Cardiac septum (tissue), 1 donor: ENCODE data around the gene CNP. TPM values are rescaled to one million over a fixed set of nuclear protein-coding genes. Genes with fewer than 3 reads are reported as not detected.
"Not testable (repeated sequence)": the region's sequence is repeated elsewhere in the genome, so short reads cannot be mapped to it uniquely, and the experiment has no call there.

Experiments
- DNase-seq: peaks from one replicate; pipeline ENCODE4 v3.0.0-alpha.2; 2020; ENCODE audit warnings: low spot score
- intact Hi-C: fragments of 100-400 bp; cut with DNase I; formaldehyde crosslinking; loops from one replicate; pipeline ENCODE4 v1.14.0; 2022
- total RNA-seq: library from RNA; stranded (reverse); fragmentation: NEBNext Ultra II Directional; extraction: Animal tissue kit (Norgen Biotek cat#: 25700); gene quantifications from one replicate; pipeline ENCODE4 v1.2.1, GENCODE V29; 2021
- donor health status: DM: no; HTN: no; CAD: no.

The CNP gene
- total RNA-seq, 1 donor from 2014 or later: 24.2 TPM

DNA sequence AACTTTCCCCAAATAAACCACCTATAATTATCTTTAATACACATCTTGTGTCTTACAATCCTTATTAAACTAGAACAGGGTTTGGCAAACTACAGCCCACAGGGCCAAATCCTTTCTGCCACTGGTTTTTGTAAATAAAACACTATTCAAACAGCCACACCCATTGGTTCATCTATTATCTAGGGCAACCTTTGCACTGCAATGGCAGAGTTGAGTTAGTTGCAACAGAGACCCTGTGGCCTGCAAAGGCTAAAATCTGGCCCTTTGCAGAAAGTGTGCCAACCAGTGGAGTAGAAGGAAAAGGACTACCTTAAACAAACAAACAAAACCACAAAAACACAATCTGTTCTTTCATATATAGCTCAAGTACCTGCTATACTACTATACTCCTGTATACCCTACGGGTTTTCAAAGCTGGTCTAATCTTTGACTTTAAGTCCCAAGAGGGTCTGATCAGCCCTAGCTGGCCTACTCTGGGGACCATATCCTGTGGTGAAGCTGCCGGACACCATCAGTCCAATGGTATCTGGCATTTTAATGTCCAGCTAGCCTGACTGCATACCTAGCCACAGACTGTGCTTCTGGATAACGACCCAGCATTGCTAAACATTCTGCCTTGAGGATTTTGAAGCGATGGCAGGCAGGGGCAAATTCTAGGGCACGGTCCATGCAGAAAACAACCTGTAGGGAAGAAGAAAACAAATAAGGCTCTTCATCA lies 23.3 kb downstream of the CNP start:
- intact Hi-C loops: no loop called here
- no peak for DNase-seq

DNA sequence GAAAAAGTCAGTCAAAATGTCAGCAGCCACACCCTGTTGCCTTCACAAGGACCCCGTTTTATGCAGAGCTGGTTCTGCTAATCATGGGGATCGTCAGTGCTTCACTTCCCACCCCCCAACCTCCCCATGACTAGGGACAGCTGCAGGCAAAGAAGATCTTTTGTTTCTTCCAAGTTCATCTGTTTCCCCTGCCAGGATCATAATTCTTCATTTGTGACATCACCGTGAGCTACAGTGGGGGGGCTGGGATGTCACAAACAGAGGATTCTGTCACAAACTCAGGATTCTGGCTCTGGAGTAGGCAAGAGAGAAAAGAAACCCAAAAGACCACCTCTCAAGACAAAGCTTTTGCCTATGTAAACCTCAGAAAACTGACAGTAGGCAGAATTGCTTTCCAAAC lies 26.0 kb downstream of the CNP start:
- intact Hi-C loops: no loop called here
- no peak for DNase-seq

DNA sequence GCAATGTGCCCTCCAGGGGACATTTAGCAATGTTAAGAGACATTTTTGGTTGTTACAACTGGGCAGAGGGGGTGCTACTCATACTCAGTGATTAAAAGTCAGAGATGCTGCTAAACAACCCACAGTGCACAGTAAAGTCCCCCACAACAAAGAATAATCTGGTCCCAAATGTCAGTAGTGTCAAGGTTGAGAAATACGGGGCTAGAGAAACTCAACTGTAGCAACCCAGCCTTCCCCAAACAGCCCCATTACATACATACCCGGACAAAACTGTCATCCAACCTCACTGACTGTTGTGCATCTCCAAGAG lies 30.2 kb downstream of the CNP start:
- no peak for DNase-seq
- intact Hi-C loops: no loop called here

DNA sequence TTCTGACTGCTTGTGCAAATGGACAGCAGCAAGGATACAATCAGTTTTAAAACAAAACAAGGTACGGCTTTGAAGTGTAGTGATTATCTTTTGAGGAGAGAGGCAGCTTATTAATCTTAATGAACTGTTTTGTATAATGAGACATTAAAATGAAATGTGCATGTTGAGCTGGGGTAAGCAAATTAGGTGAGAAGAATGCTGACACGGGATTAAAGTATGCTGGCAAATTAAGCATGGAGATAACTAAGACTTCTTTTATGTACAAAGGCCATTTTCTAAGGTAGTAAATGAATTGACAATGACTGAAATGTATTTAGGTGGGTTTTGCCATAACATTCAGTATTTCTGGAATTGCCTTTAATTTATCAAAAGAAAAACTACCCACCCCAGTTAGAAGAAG lies 31.9 kb downstream of the CNP start:
- DNase-seq: no peak
- intact Hi-C loops: no loop called here

DNA sequence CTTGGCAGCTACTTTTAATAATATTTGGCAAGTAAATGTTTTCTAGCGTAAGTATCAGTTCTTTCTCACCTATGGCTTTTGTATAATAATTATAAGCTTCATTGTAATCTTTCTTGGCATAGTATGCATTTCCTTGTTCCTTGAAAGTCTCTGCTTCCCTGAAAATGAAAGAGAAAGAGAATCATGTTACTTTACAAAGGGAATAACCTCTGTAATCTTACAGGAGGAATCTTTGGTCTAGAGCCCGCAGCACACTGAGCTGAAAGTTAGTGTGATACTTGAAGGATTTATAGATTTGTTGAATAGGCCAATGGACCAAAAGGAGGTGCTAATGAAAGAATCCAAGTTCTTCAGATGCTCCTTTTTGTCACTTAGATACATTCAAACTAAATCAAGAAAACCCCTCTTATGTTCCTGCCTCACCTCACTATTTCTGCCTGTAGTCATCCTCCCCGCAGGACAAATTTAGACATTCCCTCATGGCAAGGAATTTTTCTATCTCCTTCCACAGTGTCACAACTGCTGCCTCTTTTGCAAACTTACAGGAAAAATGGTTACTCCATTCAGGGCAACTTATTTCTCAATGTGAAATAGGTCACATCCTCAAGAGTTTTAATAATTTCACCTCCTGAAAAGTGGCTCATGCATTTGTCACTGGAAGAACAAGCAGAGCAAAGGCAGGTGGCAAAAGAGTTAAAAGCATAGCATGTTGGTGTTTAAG lies 34.0 kb downstream of the CNP start:
- DNase-seq: no peak
- intact Hi-C loops: no loop called here

DNA sequence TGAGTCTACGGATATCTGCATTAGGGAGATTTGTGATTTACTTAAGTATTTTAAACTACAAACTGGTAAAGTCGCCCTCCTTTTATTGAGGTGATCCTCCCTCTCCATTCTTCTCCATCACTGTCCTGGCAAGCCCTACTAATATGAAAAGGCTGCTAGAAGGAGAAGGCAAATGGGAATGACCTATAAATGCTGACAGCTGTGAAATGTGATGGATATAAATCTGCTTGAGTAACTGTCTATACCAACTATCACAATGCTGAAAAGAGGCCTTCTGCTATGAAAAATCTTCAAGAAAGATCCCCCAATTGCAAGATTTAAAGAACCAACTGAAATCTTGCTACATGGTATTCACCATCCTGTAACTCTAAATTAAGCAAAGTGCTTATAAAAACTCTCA lies 35.1 kb downstream of the CNP start:
- no peak for DNase-seq
- intact Hi-C loops: no loop called here

DNA sequence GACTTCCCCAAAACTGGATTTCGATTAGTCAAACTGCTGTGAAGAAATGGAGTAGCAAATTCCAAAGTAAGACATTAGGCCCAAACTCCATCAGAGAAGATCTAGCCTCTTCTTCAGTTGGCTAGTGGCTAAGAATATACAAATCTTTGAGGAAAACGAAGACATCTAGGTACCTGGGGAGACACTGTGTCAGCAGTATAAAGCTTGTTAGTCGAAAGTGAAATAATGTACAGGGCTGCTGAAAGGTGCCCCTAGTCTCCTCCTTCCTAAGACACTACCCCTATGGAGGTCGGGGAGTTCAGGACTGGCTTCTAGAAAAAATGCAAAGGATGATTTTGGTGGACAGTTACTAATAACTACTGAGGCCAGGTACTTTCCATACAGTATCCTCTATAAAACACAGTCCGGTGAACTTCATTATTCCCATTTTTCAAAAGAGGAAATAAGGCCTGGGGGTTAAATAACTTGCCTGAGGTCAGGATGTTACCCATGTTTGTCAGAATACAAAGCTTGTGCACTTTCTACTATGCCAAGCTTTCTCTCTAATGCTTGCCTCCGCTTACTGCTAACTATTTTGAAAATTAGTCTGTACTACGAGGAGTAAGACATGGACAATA lies 35.7 kb downstream of the CNP start:
- intact Hi-C loops: no loop called here
- DNase-seq: no peak

DNA sequence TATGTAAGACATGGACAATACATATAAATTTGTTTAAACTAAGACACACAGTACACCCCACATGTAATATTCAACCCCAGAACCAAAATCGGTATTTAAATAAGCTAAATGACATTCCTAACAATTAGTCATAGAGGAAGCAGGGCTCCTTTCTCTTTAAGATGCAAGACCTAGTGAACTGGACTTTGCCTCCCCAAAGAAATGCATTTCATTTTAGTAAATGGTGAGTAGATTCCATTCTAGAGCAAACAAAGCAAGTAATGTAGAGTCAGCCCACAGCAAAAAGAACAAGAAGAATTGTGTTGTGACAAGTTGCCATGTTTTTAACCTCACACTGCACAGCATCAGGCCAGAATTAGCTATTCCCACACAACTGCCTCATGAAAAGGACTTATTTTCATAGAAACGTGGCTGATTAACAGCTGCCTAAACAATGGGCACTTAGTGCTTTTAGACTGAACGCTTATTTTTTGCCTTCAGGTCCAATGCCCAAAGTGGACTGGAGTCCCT lies 36.3 kb downstream of the CNP start:
- DNase-seq: no peak
- intact Hi-C loops: no loop called here

DNA sequence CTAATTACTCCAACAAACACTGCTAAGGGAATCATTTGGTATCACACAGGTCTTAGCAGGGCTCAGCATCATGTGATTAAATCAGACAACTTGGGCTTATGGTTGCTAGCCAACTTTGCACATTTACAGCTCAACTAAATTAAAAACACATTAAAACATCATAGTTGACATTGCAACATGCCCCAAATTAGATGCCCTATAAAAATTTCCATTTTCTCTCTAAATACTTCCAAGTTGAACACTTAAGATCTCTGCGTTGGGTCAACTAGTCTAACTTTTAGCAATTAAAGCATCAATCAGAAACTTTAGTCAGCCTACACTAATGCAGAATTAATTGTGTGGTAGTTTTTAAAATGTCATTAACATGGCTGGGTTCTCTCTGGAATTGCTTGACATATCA lies 38.6 kb downstream of the CNP start:
- intact Hi-C loops: no loop called here
- DNase-seq: no peak

DNA sequence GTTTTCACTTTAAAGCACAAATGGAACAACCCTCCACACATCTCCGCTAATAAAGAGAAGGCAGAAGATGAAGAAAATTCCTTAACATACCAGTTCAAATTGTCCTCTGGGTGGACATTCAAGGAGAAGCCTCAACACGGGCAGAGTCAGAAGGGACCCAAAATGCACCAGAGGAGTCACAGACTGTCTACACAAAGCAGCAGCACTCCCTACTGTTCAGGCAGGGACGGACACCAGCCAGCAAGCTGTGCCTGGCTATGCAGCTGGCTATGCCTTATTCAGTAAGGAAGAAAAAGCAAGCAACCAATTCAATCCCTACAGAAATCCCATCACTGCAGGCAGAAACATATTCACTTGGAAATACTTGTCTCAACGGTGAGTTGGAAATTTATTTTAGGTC lies 42.6 kb downstream of the CNP start:
- no peak for DNase-seq
- intact Hi-C loops: no loop called here

DNA sequence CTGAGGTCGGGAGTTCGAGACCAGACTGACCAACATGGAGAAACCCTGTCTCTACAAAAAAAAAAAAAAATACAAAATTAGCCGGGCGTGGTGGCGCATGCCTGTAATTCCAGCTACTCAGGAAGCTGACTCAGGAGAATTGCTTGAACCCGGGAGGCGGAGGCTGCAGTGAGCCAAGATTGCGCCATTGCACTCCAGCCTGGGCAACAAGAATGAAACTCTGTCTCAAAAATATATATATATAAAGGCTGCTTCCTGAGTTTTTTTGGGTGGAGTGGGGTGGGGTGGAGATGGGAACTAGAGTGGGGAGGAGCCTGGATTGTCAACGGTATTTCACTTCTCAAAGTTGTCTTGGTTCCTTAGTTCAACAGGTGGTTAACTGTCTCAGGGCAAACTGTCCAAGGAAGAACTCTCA lies 43.7 kb downstream of the CNP start:
- intact Hi-C loops, DNase-seq: not testable (repeated sequence)

DNA sequence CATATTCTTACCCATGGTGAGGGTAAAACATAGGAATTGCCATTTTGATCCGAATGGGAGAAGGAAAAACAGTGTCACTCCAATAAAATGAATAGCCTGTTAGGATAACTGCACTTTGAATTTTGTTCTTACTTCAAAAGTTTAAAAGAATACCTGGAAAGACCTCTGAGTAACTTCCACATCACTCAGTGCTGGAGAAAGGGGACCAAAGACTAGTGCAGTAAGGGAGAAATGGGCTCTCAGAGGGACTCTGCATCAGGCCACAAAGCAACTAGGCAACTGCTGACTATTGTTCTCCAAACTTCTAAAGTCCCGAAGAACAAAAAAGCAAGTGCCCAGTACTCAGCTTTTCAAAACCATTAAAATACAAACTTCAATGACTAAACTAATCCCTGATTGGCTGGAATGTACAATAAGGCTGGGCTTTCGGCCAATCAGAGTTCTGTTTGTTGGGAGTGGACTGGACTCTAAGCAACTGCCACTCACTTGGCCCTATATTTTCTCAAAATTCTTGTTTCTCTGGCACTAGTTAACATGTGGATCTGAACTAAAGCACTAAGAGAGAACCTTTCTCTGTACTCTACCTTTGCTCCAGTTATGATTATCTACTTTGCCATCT lies 44.4 kb downstream of the CNP start:
- intact Hi-C loops: no loop called here
- no peak for DNase-seq

DNA sequence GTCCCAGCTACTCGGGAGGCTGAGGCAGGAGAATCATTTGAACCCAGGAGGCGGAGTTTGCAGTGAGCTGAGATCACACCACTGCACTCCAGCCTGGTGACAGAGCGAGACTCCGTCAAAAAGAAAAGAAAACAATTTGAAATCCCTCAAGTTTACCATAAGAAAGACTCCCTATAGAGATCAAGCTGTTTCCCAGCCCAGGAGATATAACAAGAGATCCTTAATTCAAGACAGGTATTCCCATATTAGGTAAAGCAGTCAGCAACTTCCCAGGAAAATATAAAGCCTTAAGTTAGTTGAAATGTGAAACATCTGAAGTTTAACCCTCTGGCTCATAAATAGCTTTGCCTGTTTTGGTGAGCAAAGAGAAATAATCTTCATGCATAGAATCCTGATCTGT lies 45.8 kb downstream of the CNP start:
- intact Hi-C loops, DNase-seq: not testable (repeated sequence)

DNA sequence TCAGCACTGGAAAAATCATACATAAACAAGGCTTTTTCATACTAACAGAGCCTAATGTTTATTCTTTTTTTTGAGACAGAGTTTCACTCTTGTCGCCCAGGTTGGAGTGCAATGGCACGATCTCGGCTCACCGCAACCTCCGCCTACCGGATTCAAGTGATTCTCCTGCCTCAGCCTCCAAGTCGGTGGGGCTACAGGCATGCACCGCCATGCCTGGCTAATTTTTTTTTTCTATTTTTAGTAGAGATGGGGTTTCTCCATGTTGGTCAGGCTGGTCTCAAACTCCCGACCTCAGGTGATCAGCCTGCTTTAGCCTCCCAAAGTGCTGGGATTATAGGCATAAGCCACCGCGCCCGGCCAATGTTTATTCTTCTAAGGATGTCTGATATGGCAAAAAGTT lies 47.1 kb downstream of the CNP start:
- DNase-seq, intact Hi-C loops: not testable (repeated sequence)

DNA sequence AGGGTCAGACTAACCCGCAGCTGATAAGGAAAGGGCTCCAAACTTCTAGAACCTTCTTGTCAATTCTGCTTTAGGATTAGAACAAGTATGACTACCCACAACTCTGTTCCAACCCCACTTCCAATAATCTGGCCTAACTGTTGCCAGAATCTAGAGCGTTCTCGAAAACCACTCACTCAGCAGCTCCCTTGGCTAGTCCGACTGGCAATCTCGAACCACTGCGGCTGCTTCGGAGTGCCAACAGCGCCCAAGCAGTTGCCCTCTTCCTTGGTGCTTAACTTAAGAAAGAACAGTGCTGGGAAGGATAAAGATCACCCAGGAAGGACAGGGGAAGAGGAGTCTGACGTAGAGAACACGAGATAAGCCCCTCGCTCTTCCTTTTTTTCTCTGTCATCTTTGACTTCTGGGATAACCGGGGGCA lies 49.8 kb downstream of the CNP start:
- DNase-seq: no peak
- intact Hi-C loops: no loop called here

DNA sequence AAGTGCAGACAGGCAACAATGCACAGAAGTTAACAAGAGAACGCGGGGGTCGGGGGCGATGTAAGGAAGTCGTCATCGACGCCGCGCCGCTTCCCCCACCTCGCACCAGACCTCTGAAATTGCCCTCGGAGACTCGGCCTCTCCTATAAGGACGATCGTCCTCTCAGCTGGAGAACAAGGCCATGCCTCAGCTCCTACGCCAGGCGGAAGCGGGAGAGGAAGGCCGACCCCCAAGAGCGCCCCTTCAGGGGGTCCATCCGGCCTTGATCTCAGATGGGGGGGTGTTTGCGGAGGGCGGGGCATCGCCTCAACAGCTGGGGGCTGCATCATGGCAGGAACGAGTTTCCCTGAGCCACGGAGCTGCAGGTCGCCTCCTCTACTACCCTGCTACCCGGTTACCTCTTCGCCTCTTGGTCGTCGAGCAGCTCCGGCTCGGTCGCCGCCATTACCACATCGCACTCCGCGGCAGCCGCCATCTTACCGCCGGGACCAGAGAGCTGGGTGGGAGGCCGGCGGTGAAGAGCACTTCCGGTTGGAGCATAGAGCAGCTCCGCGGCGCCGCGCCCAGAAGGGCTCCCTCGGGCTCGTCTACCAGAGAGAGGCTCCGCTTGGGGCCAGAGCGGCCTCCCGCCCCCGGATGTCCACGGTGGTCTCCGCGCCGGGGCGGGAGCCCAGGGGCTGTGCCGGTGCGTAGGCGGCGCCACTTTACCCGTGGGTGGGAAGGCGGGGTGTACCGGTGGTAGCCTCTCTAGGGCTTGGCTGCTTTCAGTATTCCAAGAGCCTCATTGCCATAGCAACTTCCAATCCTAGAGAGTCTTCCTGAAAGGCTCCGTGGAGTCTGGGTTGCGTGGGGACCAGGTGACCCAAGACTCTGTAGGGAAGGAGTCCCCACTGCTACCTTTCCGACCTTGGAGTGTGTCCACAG lies 50.6 kb downstream of the CNP start, which contains the start of gene DNAJC7:
TSS of gene DNAJC7 (minus strand) at position 499 of the 925 bp plus-strand sequence. CDS start at position 476, 23 bp downstream.
- DNase-seq: peak; percentile 95
- intact Hi-C loops: no loop called here

DNA sequence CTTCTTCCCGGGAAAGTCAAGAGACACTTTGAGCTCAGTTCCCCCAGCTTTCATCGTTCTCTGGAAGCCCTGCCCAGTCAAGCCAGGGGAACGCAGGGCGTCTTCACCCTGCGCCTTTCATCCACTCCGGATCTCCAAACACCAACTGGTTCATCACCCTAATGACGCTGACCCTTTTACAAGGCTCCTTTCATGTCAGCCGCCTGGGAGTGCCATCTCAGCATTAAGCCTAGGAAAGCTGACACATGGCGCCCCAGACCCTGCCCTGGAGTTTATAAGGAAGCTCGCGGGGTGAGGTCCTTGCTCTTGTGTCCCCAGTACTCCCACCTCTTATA lies 51.2 kb downstream of the CNP start:
- DNase-seq: no peak
- intact Hi-C loops: no loop called here

DNA sequence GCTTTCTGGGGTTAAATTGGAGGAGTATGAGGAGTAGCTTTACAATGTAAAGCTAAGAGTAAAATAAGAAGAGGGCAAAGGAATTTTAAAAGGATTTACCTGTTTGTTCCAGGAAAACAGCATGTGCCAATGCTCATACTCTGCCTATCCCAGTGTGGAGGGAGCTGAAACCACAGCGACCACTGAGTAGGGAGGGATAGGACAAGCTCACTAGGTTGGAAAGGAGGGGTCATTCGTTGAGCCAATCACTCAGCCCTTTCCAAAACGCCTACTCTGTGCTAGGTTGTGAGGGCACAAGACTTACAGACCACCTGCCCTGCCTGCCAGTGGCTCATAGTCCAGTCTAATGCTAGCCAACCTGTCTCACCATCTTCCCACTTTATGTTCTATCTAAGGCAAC lies 51.7 kb downstream of the CNP start:
- intact Hi-C loops: no loop called here

DNA sequence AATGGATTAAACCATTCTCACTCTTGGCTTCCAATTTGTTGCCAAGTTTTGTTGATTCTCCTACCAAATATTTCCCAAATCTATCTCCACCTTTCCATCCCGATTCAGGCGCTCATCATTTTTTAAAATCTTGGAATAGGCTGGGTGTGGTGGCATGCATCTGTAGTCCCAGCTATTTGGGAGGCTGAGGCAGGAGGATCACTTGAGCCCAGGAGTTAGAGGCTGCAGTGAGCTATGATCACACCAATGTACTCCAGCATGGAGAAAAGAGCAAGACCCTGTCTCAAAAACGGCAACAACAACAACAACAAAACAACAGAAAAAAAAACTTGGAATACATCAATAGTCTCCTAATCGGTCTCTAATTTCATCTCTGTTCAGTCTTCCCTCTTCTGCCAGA lies 52.4 kb downstream of the CNP start:
- no peak for DNase-seq
- intact Hi-C loops: no loop called here

More for the DNA sequence above, 51.7 kb downstream of the CNP start:
- no peak for DNase-seq
